Cardiac muscle cell (in vitro differentiated cells and primary cell): Measurements from ENCODE around the gene ARHGEF11. TPM values are rescaled to one million over a fixed set of nuclear protein-coding genes. Genes with fewer than 3 reads are reported as not detected.

Experiments used
- DNase-seq, 2 donors: peaks; one replicate each; pipeline versions ENCODE4 v3.0.0 to v3.0.0-alpha.2; 2010 to 2017; ENCODE audit warnings: low read depth in 1 of 2, low spot score in 1 of 2
- H3K27ac ChIP-seq: fragments of 200-600 bp; sonication (generic); 2 replicates; pipeline ENCODE4 v1.5.1; 2016
- H3K27me3 ChIP-seq: fragments of 200-600 bp; sonication (generic); 2 replicates; pipeline ENCODE4 v1.6.0; 2016; ENCODE audit warnings: control low read depth
- H3K36me3 ChIP-seq: fragments of 200-600 bp; sonication (generic); 2 replicates; pipeline ENCODE4 v1.5.1; 2016; ENCODE audit warnings: control low read depth
- H3K4me1 ChIP-seq: fragments of 200-600 bp; sonication (generic); 2 replicates; pipeline ENCODE4 v1.8.1; 2017; ENCODE audit warnings: low read depth, mild to moderate bottlenecking, mixed run types
- H3K4me3 ChIP-seq: fragments of 200-600 bp; sonication (generic); 2 replicates; pipeline ENCODE4 v1.5.1; 2016; ENCODE audit warnings: mild to moderate bottlenecking
- H3K9me3 ChIP-seq: fragments of 200-600 bp; sonication (generic); 2 replicates; pipeline ENCODE4 v1.5.1; 2017; ENCODE audit warnings: low read depth, mild to moderate bottlenecking, control low read depth
- CTCF ChIP-seq: IDR thresholded peaks from 2 replicates; pipeline ENCODE4 v1.5.1; 2012; ENCODE audit warnings: low read depth, mild to moderate bottlenecking, low read length
- polyA plus RNA-seq: library from polyadenylated mRNA; unstranded; fragments of >200 nt; fragmentation: Nextera tagmentation; extraction: Ambion mirVana; gene quantifications from 2 replicates; pipeline ENCODE4 v1.2.1, GENCODE V29; 2016
- total RNA-seq: library from RNA; depleted of rRNA; stranded (reverse); fragments of >200 nt; gene quantifications from 2 replicates; pipeline ENCODE4 v1.2.3, GENCODE V29; 2016

The ARHGEF11 gene
- total and polyA plus RNA-seq, 2 experiments from 2014 or later, result 25.8 to 40.1 TPM

DNA sequence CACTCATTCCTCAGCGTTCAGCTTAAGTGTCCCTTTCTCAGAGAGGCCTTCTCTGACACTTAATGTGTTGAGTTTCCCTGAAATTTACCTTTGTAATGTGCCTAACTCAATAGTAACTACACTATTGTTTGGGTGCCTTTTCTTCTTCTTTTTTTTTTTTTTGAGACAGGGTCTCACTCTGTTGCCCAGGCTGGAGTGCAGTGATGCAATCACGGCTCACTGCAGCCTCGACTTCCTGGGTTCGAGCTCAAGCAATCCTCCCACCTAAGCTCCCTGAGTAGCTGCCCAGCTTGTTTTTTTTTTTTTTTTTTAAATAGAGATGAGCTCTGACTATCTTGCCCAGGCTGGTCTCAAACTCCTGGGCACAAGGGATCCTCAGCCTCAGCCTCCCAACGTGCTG, 50.1 kb downstream of the ARHGEF11 start:
- no peak for TF ChIP-seq CTCF
- H3K4me1 ChIP-seq, result peaks cover 6% of the 10 kb centered on the region
- no peaks in the 10 kb centered on the region for H3K9me3 ChIP-seq
- no peaks in the 10 kb centered on the region for H3K27me3 ChIP-seq
- H3K27ac ChIP-seq, result no peak overlapping the region
- H3K36me3 ChIP-seq, result no peaks in the 10 kb centered on the region
- no peak overlapping the region for H3K4me3 ChIP-seq
- DNase-seq, result no peak

DNA sequence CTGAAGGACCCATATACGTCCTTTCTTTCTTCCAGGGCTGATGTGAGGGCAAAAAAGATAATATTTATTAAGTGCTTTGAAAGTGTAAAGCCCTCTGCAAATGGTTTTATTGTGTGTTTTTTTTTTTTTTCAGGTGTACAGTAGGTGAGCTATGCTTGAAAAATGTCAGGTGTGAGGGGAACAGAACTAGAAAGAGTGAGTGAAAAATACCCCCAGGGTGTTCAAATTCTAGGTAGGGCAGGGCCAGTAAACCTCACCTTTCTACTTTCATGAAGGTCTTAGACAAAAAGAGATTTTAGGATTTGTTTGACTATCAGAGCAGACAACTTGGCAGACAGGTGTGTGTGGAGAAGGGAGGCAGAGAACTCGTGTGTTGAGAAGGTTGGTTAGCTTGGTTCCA, 51.3 kb downstream of the ARHGEF11 start:
- Histone ChIP-seq H3K4me3 (no peak overlapping the region), H3K27me3 (no peaks in the 10 kb centered on the region), H3K27ac (no peak overlapping the region), H3K9me3 (no peaks in the 10 kb centered on the region), H3K4me1 (peaks cover 6% of the 10 kb centered on the region), H3K36me3 (no peaks in the 10 kb centered on the region)
- no peak for TF ChIP-seq CTCF
- no peak for DNase-seq

DNA sequence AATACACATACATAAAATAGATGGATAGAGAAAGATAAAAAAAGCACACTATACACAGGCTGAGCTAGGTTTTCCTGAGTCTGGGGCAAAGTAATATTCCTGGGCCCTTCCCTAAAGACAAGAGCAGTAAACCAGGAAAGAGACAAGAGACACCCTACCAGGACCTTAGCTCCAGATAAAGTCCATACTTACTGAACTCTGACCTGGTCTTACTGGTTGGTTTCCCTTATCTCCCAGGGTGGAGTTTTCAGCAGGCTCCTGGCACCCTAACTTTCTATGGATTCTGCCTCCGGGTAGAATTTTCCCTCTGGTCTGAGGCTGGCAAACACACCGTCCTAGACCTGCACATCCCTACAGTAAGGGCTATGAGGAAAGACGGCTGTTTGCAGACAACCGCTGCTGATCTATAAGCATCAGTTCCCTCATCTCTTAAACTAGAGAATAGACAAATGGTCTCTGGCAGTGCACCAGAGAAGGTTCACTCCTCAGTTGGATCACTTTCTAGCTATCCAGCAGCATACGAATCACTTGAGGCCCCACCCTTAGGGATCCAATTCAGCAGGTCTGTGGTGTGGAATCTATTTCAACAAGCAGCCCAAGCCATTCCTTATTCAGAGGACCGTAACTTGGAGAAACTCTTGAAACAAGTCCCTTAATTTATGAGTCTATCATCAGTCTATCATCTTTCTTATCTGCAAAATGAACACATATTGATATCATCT, 52.0 kb downstream of the ARHGEF11 start:
- Histone ChIP-seq H3K27me3 (no peaks in the 10 kb centered on the region), H3K36me3 (no peaks in the 10 kb centered on the region), H3K9me3 (no peaks in the 10 kb centered on the region), H3K27ac (no peak overlapping the region), H3K4me1 (peaks cover 6% of the 10 kb centered on the region), H3K4me3 (no peak overlapping the region)
- TF ChIP-seq CTCF, result no peak
- DNase-seq, result no peak

DNA sequence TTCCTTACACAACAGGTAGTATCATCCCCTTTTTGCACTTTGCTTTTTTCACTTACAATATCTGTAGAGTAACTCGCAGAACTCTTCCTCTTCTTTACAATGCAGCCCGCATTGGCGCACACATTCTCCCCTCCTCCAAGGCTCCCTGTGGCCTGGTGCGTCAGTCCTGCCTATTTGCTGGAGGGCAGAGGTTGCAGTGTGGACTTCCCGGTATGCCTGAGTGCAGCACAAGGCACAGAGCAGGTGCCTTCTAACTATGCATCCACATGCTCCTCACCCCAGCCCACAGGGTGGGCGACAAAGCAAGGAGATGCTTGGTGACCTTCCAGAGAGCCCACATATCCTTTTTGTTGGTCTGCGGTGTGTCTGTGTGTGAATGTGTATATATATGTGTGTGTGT, 53.3 kb downstream of the ARHGEF11 start:
- no peaks in the 10 kb centered on the region for H3K9me3 ChIP-seq
- no peaks in the 10 kb centered on the region for H3K36me3 ChIP-seq
- no peak overlapping the region for H3K27ac ChIP-seq
- no peak for TF ChIP-seq CTCF
- no peak for DNase-seq
- no peak overlapping the region for H3K4me3 ChIP-seq
- H3K27me3 ChIP-seq, result no peaks in the 10 kb centered on the region
- peaks cover 6% of the 10 kb centered on the region for H3K4me1 ChIP-seq

DNA sequence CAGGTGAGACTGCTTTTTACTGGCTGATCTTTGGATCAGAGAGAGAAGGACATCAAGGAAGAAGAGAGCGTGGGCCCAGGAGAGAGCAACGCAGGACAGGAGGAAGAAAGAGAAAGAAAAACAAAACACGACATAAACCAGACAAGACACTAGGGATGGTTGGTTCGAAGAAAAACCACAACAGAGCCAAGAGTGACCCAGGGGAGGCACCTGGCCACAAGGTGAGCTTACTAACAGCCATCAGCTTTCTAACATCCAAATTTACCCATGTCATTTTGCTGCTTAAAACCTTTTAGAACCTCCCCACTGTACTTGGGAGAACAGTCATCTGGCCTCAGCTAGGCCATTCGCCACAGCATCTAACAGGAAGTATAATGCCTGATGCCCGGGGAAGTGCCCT, 57.8 kb downstream of the ARHGEF11 start:
- Histone ChIP-seq H3K4me3 (no peak overlapping the region), H3K27ac (no peak overlapping the region), H3K9me3 (no peaks in the 10 kb centered on the region), H3K4me1 (no peaks in the 10 kb centered on the region), H3K27me3 (no peaks in the 10 kb centered on the region), H3K36me3 (peaks cover 22% of the 10 kb centered on the region)
- no peak for TF ChIP-seq CTCF
- DNase-seq, result no peak
